Measurements from ENCODE around the gene UBR1.

DNA sequence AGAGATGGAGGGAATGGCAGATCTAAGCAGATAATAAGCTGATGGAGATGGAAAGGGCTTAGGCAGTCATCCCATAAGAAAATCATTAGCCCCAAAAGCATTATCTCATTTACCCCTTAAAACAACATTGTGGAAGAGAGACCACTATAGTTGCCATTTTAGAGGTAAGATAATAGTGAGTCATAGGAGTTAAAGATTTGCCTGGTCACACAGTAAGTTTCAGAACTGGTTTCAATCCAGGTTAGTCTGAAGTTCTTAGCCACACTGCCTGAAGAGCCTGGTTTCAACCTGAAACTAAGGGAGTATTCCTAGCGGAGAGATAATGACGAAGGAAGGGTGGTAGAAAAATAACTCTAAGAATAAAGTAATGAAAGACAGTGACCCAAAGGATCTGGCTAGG, 13.0 kb upstream of the UBR1 start:
- TF ChIP-seq, protein P1, sequence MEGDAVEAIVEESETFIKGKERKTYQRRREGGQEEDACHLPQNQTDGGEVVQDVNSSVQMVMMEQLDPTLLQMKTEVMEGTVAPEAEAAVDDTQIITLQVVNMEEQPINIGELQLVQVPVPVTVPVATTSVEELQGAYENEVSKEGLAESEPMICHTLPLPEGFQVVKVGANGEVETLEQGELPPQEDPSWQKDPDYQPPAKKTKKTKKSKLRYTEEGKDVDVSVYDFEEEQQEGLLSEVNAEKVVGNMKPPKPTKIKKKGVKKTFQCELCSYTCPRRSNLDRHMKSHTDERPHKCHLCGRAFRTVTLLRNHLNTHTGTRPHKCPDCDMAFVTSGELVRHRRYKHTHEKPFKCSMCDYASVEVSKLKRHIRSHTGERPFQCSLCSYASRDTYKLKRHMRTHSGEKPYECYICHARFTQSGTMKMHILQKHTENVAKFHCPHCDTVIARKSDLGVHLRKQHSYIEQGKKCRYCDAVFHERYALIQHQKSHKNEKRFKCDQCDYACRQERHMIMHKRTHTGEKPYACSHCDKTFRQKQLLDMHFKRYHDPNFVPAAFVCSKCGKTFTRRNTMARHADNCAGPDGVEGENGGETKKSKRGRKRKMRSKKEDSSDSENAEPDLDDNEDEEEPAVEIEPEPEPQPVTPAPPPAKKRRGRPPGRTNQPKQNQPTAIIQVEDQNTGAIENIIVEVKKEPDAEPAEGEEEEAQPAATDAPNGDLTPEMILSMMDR (IDR thresholded peaks at IDR 0.05) = no peak
- TF ChIP-seq POLR2A (IDR thresholded peaks at IDR 0.05) = no peak

Measured in esophagus squamous epithelium (tissue), 4 donors.